ENCODE measurements around the gene CDH5. TPM values are rescaled to one million over a fixed set of nuclear protein-coding genes. Genes with fewer than 3 reads are reported as not detected.

The CDH5 gene
- total and polyA plus RNA-seq, 2 of the 13 experiments (the other 11 are each of a cell fraction or from before 2014, with no cell fraction given), result 0.71 to 1.1 TPM

GRCh38 chr16:66431760-66432159 is 65.3 kb downstream of the CDH5 start:
- 77% methylated on average over 8 of the region's 8 CpGs for WGBS (ENCODE audit: low lambda C conversion rate)
- no peak for FAIRE-seq
- intact Hi-C loops (cut with micrococcal nuclease; ENCODE audit: unreplicated experiment), result no loop called here

More at GRCh38 chr16:66431760-66432159, 65.3 kb downstream of the CDH5 start:
- POLR2A ChIA-PET, result no interaction called here
- peaks cover 4 to 24% of the 10 kb centered on the region in 2 experiments; a peak in 4 of 5 replicates for H3K27me3 ChIP-seq (ENCODE audit: control insufficient read depth in 1 of 2, insufficient read depth in 2 of 2, low read length in 2 of 2)
- no peak overlapping the region for H3K4me3 ChIP-seq (replicated peaks in 1 of 3; ENCODE audit: insufficient read depth in 1 of 3, low read depth in 2 of 3, low read length in 3 of 3)
- ATAC-seq, result no peak
- H3K4me1 ChIP-seq (ENCODE audit: insufficient read depth, low read length), result peaks cover 74% of the 10 kb centered on the region
- H3K36me3 ChIP-seq (replicated peaks in 1 of 2; ENCODE audit: control insufficient read depth in 1 of 2, insufficient read depth in 2 of 2, low read length in 2 of 2), result no peaks in the 10 kb centered on the region
- H3K9ac ChIP-seq (ENCODE audit: insufficient read depth, low read depth, low read length), result no peak overlapping the region
- TF ChIP-seq ZFP90 (CRISPR knock-in tag; IDR thresholded peaks at IDR 0.05; ENCODE audit: borderline replicate concordance), result no peak
- TF ChIP-seq ZNF879 (CRISPR knock-in tag; IDR thresholded peaks at IDR 0.05), result no peak
- TF ChIP-seq THYN1 (CRISPR knock-in tag; IDR thresholded peaks at IDR 0.05; ENCODE audit: borderline replicate concordance, low read depth), result no peak
- TF ChIP-seq ZNF430 (CRISPR knock-in tag; IDR thresholded peaks at IDR 0.05), result no peak
- TF ChIP-seq, protein P1, sequence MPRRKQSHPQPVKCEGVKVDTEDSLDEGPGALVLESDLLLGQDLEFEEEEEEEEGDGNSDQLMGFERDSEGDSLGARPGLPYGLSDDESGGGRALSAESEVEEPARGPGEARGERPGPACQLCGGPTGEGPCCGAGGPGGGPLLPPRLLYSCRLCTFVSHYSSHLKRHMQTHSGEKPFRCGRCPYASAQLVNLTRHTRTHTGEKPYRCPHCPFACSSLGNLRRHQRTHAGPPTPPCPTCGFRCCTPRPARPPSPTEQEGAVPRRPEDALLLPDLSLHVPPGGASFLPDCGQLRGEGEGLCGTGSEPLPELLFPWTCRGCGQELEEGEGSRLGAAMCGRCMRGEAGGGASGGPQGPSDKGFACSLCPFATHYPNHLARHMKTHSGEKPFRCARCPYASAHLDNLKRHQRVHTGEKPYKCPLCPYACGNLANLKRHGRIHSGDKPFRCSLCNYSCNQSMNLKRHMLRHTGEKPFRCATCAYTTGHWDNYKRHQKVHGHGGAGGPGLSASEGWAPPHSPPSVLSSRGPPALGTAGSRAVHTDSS (CRISPR knock-in tag; conservative IDR thresholded peaks at IDR 0.05), result no peak
- TF ChIP-seq, protein P2, sequence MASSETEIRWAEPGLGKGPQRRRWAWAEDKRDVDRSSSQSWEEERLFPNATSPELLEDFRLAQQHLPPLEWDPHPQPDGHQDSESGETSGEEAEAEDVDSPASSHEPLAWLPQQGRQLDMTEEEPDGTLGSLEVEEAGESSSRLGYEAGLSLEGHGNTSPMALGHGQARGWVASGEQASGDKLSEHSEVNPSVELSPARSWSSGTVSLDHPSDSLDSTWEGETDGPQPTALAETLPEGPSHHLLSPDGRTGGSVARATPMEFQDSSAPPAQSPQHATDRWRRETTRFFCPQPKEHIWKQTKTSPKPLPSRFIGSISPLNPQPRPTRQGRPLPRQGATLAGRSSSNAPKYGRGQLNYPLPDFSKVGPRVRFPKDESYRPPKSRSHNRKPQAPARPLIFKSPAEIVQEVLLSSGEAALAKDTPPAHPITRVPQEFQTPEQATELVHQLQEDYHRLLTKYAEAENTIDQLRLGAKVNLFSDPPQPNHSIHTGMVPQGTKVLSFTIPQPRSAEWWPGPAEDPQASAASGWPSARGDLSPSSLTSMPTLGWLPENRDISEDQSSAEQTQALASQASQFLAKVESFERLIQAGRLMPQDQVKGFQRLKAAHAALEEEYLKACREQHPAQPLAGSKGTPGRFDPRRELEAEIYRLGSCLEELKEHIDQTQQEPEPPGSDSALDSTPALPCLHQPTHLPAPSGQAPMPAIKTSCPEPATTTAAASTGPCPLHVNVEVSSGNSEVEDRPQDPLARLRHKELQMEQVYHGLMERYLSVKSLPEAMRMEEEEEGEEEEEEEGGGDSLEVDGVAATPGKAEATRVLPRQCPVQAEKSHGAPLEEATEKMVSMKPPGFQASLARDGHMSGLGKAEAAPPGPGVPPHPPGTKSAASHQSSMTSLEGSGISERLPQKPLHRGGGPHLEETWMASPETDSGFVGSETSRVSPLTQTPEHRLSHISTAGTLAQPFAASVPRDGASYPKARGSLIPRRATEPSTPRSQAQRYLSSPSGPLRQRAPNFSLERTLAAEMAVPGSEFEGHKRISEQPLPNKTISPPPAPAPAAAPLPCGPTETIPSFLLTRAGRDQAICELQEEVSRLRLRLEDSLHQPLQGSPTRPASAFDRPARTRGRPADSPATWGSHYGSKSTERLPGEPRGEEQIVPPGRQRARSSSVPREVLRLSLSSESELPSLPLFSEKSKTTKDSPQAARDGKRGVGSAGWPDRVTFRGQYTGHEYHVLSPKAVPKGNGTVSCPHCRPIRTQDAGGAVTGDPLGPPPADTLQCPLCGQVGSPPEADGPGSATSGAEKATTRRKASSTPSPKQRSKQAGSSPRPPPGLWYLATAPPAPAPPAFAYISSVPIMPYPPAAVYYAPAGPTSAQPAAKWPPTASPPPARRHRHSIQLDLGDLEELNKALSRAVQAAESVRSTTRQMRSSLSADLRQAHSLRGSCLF (CRISPR knock-in tag; IDR thresholded peaks at IDR 0.05; ENCODE audit: borderline replicate concordance), result no peak
- no peak for TF ChIP-seq RNF2 (conservative IDR thresholded peaks at IDR 0.05; ENCODE audit: low read depth)
- no peak for TF ChIP-seq RFXAP (CRISPR knock-in tag; IDR thresholded peaks at IDR 0.05; ENCODE audit: borderline replicate concordance)
- TF ChIP-seq ERF (CRISPR knock-in tag; IDR thresholded peaks at IDR 0.05), result no peak
- no peak for TF ChIP-seq SNRNP70 (IDR thresholded peaks at IDR 0.05; ENCODE audit: low read depth, low read length)
- TF ChIP-seq PPARG (CRISPR knock-in tag; conservative IDR thresholded peaks at IDR 0.05), result no peak
- H4K20me1 ChIP-seq (ENCODE audit: insufficient read depth, low read length), result no peaks in the 10 kb centered on the region
- BruUV-seq (replicated peaks), result no TSS peak
- CTCF ChIA-PET (ENCODE audit: low intra/inter-chr PET ratio, low total read pairs), result no interaction called here
- no peak overlapping the region for H2AFZ ChIP-seq (ENCODE audit: low read length)
- H3K79me2 ChIP-seq (ENCODE audit: insufficient read depth, low read length), result no peaks in the 10 kb centered on the region
- no peak overlapping the region for H3K27ac ChIP-seq (ENCODE audit: extremely low read length, insufficient read depth, low read length)
- DNase-seq (ENCODE audit: low spot score), result no peak
- H3K4me2 ChIP-seq (ENCODE audit: low read depth, low read length), result no peak overlapping the region
- in situ Hi-C loops (cut with HindIII; ENCODE audit: extremely low pct_ligation_motif_present, low pct_unique_long_range_greater_than_20kb), result no loop called here
- no peaks in the 10 kb centered on the region for H3K9me3 ChIP-seq (ENCODE audit: low read length)

All from HepG2 (cell line).